Inferior parietal cortex (tissue), 1 donor: Measurements from ENCODE around the gene PYROXD2.
A peak's percentile ranks its signal among the peaks of the same experiment; 100 is the strongest.

Experiments used
- DNase-seq: peaks from one replicate; pipeline ENCODE4 v3.0.0-alpha.2; 2016; ENCODE audit errors: extremely low spot score

PYROXD2 gene

GRCh38 chr10:98414932-98415730 lies at the start of gene PYROXD2:
TSS of gene PYROXD2 (minus strand) at chr10:98415182. CDS start at chr10:98415135, 47 bp downstream.
- DNase-seq = peak; percentile 58

- no peak for DNase-seq
These were observed 49.2 kb upstream of the PYROXD2 start for GRCh38 chr10:98463976-98464754.

GRCh38 chr10:98463016-98463415 lies 48.0 kb upstream of the PYROXD2 start:
- no peak for DNase-seq

- no peak for DNase-seq
These were observed 46.5 kb upstream of the PYROXD2 start for GRCh38 chr10:98461500-98461842.

GRCh38 chr10:98460837-98461499 lies 46.0 kb upstream of the PYROXD2 start:
- peak; percentile 19 for DNase-seq

- no peak for DNase-seq
These were observed 44.1 kb upstream of the PYROXD2 start for GRCh38 chr10:98458809-98459784.

- DNase-seq = no peak
These were observed 42.7 kb upstream of the PYROXD2 start for GRCh38 chr10:98457721-98458120.

- no peak for DNase-seq
These were observed 41.9 kb upstream of the PYROXD2 start for GRCh38 chr10:98456686-98457482.

- no peak for DNase-seq
These were observed 41.1 kb upstream of the PYROXD2 start for GRCh38 chr10:98456043-98456570.

- DNase-seq = no peak
These were observed 38.7 kb upstream of the PYROXD2 start for GRCh38 chr10:98453729-98454128.

- no peak for DNase-seq
These were observed 35.6 kb upstream of the PYROXD2 start for GRCh38 chr10:98450618-98451017.

- DNase-seq = no peak
These were observed 34.3 kb upstream of the PYROXD2 start for GRCh38 chr10:98449287-98449686.

- DNase-seq = peak; percentile 71
These were observed 31.8 kb upstream of the PYROXD2 start, which contains the start of gene HPS1 for GRCh38 chr10:98446661-98447221. TSS of gene HPS1 (minus strand) at chr10:98446935. CDS start at chr10:98443240, 3,695 bp downstream.

- DNase-seq = no peak
These were observed 31.2 kb upstream of the PYROXD2 start for GRCh38 chr10:98446151-98446660.

- no peak for DNase-seq
These were observed 30.3 kb upstream of the PYROXD2 start for GRCh38 chr10:98445200-98445812.

GRCh38 chr10:98444314-98445006 lies 29.5 kb upstream of the PYROXD2 start:
- DNase-seq = no peak

- DNase-seq = no peak
These were observed 23.7 kb upstream of the PYROXD2 start for GRCh38 chr10:98438715-98439114.

GRCh38 chr10:98436704-98437103 lies 21.7 kb upstream of the PYROXD2 start:
- no peak for DNase-seq
